ENCODE results near the gene ANKRD23. TPM values are rescaled to one million over a fixed set of nuclear protein-coding genes. Genes with fewer than 3 reads are reported as not detected.
"Not testable (repeated sequence)": the region's sequence is repeated elsewhere in the genome, so short reads cannot be mapped to it uniquely, and the experiment has no call there.

The ANKRD23 gene
- total RNA-seq, 4 donors from 2014 or later: 7.4 to 14.0 (median 8.9) TPM

GRCh38 chr2:96800061-96801004, 43.5 kb downstream of the ANKRD23 start:
- DNase-seq: peak in 1 of 3 donors; percentile 34
- peak overlapping the region in 2 of 4 donors; percentile 3 to 18 for H3K27ac ChIP-seq
- no peaks in the 10 kb centered on the region for H3K27me3 ChIP-seq
- H3K36me3 ChIP-seq: peaks cover 0 to 60% (median 0%) of the 10 kb centered on the region in 3 donors
- no peaks in the 10 kb centered on the region for H3K9me3 ChIP-seq
- TF ChIP-seq CTCF (IDR thresholded peaks at IDR 0.05) (no peak), POLR2A (IDR thresholded peaks at IDR 0.05) (no peak)
- H3K4me3 ChIP-seq: no peak overlapping the region
- peaks cover 0 to 10% (median 4%) of the 10 kb centered on the region in 4 donors for H3K4me1 ChIP-seq

DNA sequence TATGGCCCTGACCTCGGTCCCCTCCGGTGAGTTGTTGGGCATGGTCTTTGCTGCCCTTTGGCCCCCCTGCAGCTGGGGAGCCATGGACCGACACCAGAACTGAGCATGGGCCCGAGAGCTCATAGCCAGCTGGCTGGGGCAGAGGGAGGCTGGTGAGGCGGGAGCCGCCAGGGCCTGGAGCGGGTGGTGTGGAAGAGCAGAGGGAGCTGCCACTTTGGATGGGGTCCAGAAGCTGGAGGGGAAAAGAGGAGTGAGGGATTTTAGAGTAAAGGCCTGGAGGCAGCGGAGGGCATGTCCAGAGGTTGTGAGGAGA, 44.2 kb downstream of the ANKRD23 start:
- H3K4me1 ChIP-seq: peaks cover 0 to 10% (median 4%) of the 10 kb centered on the region in 4 donors
- H3K9me3 ChIP-seq: no peaks in the 10 kb centered on the region
- no peak overlapping the region for H3K27ac ChIP-seq
- no peaks in the 10 kb centered on the region for H3K27me3 ChIP-seq
- H3K4me3 ChIP-seq: no peak overlapping the region
- H3K36me3 ChIP-seq: peaks cover 0 to 57% (median 0%) of the 10 kb centered on the region in 3 donors
- TF ChIP-seq POLR2A (IDR thresholded peaks at IDR 0.05) (no peak), CTCF (IDR thresholded peaks at IDR 0.05) (no peak)
- DNase-seq: peak in 1 of 3 donors; percentile 43

- H3K9me3 ChIP-seq: no peaks in the 10 kb centered on the region
- no peak overlapping the region for H3K4me3 ChIP-seq
- TF ChIP-seq CTCF (IDR thresholded peaks at IDR 0.05) (no peak), POLR2A (IDR thresholded peaks at IDR 0.05) (no peak)
- DNase-seq: peak in 1 of 3 donors; percentile 45
- H3K27ac ChIP-seq: no peak overlapping the region
- no peaks in the 10 kb centered on the region for H3K27me3 ChIP-seq
- H3K4me1 ChIP-seq: peaks cover 0 to 10% (median 4%) of the 10 kb centered on the region in 4 donors
- H3K36me3 ChIP-seq: peaks cover 0 to 53% (median 0%) of the 10 kb centered on the region in 3 donors
These were observed 44.8 kb downstream of the ANKRD23 start for GRCh38 chr2:96798733-96799622.

DNA sequence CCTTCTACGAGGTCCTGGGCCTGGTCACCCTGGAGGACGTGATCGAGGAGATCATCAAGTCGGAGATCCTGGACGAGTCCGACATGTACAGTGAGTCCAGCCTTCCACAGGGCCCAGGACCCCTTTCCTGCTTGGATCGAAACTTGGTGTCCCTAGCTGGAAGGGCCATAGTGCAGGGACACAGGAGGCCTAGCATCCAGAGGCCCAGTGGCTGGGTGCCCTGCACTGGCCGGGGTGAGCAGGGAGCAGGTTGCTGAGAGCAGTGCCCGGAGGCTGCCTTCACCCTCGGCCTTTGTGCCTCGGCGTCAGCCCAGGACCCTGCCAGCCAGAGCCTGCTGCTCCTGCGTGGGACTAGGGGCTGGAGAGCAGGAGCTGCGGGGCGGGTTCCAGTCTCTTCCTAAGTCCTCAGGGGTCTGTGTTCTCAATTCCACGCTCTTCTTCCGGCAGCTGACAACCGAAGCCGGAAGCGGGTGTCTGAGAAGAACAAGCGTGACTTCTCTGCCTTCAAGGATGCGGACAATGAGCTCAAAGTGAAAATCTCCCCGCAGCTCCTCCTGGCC, 46.7 kb downstream of the ANKRD23 start:
- no peak overlapping the region for H3K4me3 ChIP-seq
- H3K36me3 ChIP-seq: peaks cover 0 to 39% (median 0%) of the 10 kb centered on the region in 3 donors
- DNase-seq: peak in 1 of 3 donors; percentile 36
- H3K27me3 ChIP-seq: no peaks in the 10 kb centered on the region
- peaks cover 0 to 10% (median 3%) of the 10 kb centered on the region in 4 donors for H3K4me1 ChIP-seq
- no peak overlapping the region for H3K27ac ChIP-seq
- H3K9me3 ChIP-seq: no peaks in the 10 kb centered on the region
- TF ChIP-seq POLR2A (IDR thresholded peaks at IDR 0.05) (no peak), CTCF (IDR thresholded peaks at IDR 0.05) (no peak)

GRCh38 chr2:96796497-96796896, 47.3 kb downstream of the ANKRD23 start:
- H3K27ac ChIP-seq, DNase-seq, H3K9me3 ChIP-seq: not testable (repeated sequence)

More at GRCh38 chr2:96796497-96796896, 47.3 kb downstream of the ANKRD23 start:
- H3K4me3 ChIP-seq, H3K27me3 ChIP-seq, H3K4me1 ChIP-seq: not testable (repeated sequence)
- H3K36me3 ChIP-seq: peaks cover 0 to 34% (median 0%) of the 10 kb centered on the region in 3 donors
